HL-60/S4 (cell line): ENCODE results near the gene KLHL1.

Source experiments
- in situ Hi-C: fragments of 300-500 bp; cut with MboI; formaldehyde crosslinking; loops from 2 replicates; pipeline ENCODE4 v1.14.3; 2022; ENCODE audit warnings: low sequenced_read_pairs

Gene KLHL1

DNA sequence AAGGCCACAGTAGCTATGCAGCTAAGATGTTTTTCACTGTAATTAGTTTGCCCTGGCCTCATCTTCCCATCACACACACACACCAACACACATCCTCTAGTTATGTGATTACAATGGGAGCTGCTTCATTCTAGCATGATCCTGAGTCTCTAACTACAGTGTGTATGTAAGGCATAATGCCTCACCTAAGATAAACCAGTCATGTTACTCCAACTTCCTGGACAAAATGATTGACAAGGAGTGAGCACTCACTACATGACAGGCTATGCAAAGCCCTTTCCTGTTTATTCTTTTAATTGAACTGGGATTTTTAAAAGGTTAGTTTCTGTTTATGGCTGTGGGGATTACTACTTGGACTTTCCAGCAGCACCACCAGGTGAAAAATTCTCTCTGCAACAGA lies 401.4 kb downstream of the KLHL1 start:
- in situ Hi-C loops: no loop called here

GRCh38 chr13:69704311-69704710 lies 403.9 kb downstream of the KLHL1 start:
- in situ Hi-C loops: no loop called here

GRCh38 chr13:69690999-69691398 lies 417.3 kb downstream of the KLHL1 start:
- in situ Hi-C loops: no loop called here

- in situ Hi-C loops: no loop called here
These were observed 424.1 kb downstream of the KLHL1 start for GRCh38 chr13:69683921-69684686.

DNA sequence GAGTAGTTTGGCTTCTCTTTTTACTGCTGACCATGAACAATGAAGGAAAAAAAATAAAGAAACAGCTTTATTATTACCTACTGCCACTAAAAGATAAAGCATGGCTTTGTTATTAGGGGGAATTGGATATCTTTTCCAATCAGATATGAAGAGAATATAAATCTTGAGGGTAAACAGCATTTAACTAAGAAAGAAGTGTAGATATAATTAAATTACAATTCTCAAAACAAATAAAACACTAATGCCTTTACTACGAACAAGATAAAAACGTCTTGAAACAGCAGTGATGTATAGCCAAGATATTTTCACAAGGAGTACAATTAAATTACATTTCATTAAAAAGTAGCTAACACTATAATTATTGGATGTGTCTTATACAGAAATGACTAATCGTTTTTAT lies 426.5 kb downstream of the KLHL1 start:
- in situ Hi-C loops: no loop called here

GRCh38 chr13:69677343-69677742 lies 430.9 kb downstream of the KLHL1 start:
- in situ Hi-C loops: no loop called here

DNA sequence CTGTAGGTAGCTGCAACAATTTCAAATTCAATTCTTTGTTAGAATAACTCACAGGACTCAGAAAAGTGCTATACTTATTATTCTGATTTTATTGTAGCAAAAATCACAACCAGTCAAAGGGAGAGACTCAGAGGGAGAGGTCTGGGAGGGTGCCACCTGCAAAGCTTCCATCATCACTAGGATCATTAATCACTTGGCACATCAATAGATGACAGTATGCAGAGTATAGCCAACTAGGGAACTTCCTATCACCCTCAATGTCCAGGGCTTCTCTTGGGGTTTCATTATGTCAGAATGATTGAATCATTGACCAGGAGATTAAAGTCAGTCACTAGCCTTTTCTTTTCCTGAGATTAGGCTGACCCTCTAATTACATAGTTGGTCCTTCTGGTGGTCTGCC lies 432.0 kb downstream of the KLHL1 start:
- in situ Hi-C loops: no loop called here

DNA sequence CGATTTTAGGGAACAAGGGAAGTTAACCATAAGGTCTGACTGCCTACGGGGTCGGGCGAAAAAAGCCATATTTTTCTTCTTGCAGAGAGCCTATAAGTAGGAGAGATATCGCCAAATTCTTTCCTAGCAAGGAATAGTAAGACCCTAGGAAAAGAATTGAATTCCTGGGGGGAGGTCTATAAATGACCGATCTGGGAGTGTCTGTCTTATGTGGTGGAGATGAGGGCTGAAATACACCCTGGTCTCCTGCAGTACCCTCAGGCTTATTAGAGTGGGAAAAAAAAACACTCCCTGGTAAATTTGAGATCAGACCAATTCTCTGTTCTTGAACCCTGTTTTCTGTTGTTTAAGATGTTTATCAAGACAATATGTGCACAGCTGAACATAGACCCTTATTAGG lies 448.1 kb downstream of the KLHL1 start:
- in situ Hi-C loops: no loop called here

DNA sequence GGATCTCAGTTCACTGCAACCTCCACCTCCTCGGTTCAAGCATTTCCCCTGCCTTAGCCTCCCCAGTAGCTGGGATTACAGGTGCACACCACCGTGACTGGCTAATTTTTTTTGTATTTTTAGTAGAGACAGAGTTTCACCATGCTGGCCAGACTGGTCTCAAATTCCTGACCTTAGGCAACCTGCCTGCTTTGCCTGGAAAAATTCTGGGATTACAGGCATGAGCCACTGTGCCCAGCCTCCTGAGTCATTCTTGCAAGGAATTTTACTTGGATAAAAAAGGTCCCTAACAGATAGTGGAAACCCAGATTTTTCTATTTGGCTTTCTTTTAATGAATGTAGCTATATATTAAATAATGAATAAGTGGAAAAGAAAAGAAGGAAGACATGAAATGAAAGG lies 450.6 kb downstream of the KLHL1 start:
- in situ Hi-C loops: no loop called here

GRCh38 chr13:69654392-69654791 lies 453.9 kb downstream of the KLHL1 start:
- in situ Hi-C loops: no loop called here
